ENCODE data around the gene DNASE1L3.

DNA sequence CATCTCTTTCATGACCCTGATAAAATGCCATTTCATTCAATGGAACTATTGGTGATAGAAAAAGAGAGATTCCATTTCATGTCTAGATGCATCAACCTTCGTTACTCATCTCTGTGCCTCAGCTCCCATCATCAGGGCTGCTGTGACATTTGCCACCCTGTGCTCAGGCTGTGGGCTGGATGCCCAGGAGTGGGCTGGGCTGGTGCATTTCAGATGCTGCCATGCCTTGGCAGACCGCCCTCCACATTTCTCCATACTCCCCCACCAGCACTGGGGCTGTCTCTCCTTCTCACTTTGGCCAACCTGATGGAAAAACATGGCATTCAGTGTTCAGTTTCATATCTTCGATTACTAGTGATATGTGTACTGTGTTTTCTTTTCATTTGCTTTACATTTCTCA is 59.1 kb downstream of the DNASE1L3 start:
- no peak for TF ChIP-seq CTCF (conservative IDR thresholded peaks at IDR 0.05)
- no peak for TF ChIP-seq ZFX (IDR thresholded peaks at IDR 0.05)

All from C4-2B (cell line).